Measurements from ENCODE around the gene DAZ3. TPM values are rescaled to one million over a fixed set of nuclear protein-coding genes. Genes with fewer than 3 reads are reported as not detected.

DAZ3 gene
- not detected in 2 replicates for total RNA-seq

GRCh38 chrY:24813293-24813692 lies at the start of gene DAZ3:
DAZ3 (minus strand) TSS chrY:24813393; CDS start chrY:24813185, 208 bp downstream.

GRCh38 chrY:24833619-24834018 lies 20.4 kb upstream of the DAZ3 start, which contains the start of gene DAZ4:
DAZ4 (plus strand) TSS chrY:24833919; CDS start chrY:24834127, 208 bp downstream.

Other genes with a start within 250 kb of the DAZ3 start
- not detected in 2 replicates for gene BPY2B, start 195.4 kb downstream of the DAZ3 start, total RNA-seq
- not detected in 2 replicates for gene DAZ4, start 20.5 kb upstream of the DAZ3 start, total RNA-seq
- not detected in 2 replicates for gene BPY2C, start 238.7 kb upstream of the DAZ3 start, total RNA-seq